ENCODE results near the gene ZCCHC9. TPM values are rescaled to one million over a fixed set of nuclear protein-coding genes. Genes with fewer than 3 reads are reported as not detected.
"Not testable (repeated sequence)": the region's sequence is repeated elsewhere in the genome, so short reads cannot be mapped to it uniquely, and the experiment has no call there.

Gene ZCCHC9
- polyA plus RNA-seq, 3 donors from 2014 or later = 6.9 to 8.7 (median 8.1) TPM

- Mint-ChIP-seq H3K27me3 (ENCODE audit: low read depth in 3 of 3) (peaks cover 0 to 1% (median 0%) of the 10 kb centered on the region in 3 donors), H3K27ac (peak overlapping the region in 1 of 6 donors; percentile 29), H3K4me1 (no peaks in the 10 kb centered on the region), H3K4me3 (no peak overlapping the region), H3K36me3 (peaks cover 19 to 35% (median 31%) of the 10 kb centered on the region in 3 donors), H3K9me3 (no peaks in the 10 kb centered on the region)
- DNase-seq = no peak
Measured at GRCh38 chr5:81314581-81314980, 13.2 kb downstream of the ZCCHC9 start.

- Mint-ChIP-seq H3K4me1 (no peaks in the 10 kb centered on the region), H3K27ac (peak overlapping the region in 1 of 6 donors; percentile 29), H3K4me3 (no peak overlapping the region), H3K9me3 (no peaks in the 10 kb centered on the region), H3K36me3 (peaks cover 19 to 31% (median 27%) of the 10 kb centered on the region in 3 donors), H3K27me3 (ENCODE audit: low read depth in 3 of 3) (peaks cover 0 to 1% (median 0%) of the 10 kb centered on the region in 3 donors)
- no peak for DNase-seq
Measured at GRCh38 chr5:81315336-81315735, 13.9 kb downstream of the ZCCHC9 start.

- H3K27me3 Mint-ChIP-seq (ENCODE audit: low read depth in 3 of 3) = peaks cover 0 to 1% (median 0%) of the 10 kb centered on the region in 3 donors
- H3K9me3 Mint-ChIP-seq = no peaks in the 10 kb centered on the region
- peaks cover 18 to 28% (median 24%) of the 10 kb centered on the region in 3 donors for H3K36me3 Mint-ChIP-seq
- no peak overlapping the region for H3K4me3 Mint-ChIP-seq
- DNase-seq = no peak
- H3K27ac Mint-ChIP-seq = no peak overlapping the region
- H3K4me1 Mint-ChIP-seq = no peaks in the 10 kb centered on the region
Measured at GRCh38 chr5:81315830-81316229, 14.4 kb downstream of the ZCCHC9 start.

- no peak for DNase-seq
- Mint-ChIP-seq H3K36me3 (peaks cover 13 to 22% (median 17%) of the 10 kb centered on the region in 3 donors), H3K27ac (no peak overlapping the region), H3K4me1 (no peaks in the 10 kb centered on the region), H3K9me3 (no peaks in the 10 kb centered on the region), H3K27me3 (ENCODE audit: low read depth in 3 of 3) (peaks cover 0 to 1% (median 0%) of the 10 kb centered on the region in 3 donors), H3K4me3 (no peak overlapping the region)
Measured at GRCh38 chr5:81316571-81316970, 15.2 kb downstream of the ZCCHC9 start.

GRCh38 chr5:81317536-81317935 is 16.1 kb downstream of the ZCCHC9 start:
- DNase-seq = no peak
- Mint-ChIP-seq H3K4me3 (no peak overlapping the region), H3K27me3 (ENCODE audit: low read depth in 3 of 3) (peaks cover 0 to 1% (median 0%) of the 10 kb centered on the region in 3 donors), H3K4me1 (no peaks in the 10 kb centered on the region), H3K36me3 (peaks cover 10 to 17% (median 16%) of the 10 kb centered on the region in 3 donors), H3K9me3 (no peaks in the 10 kb centered on the region), H3K27ac (no peak overlapping the region)

- no peak overlapping the region for H3K4me3 Mint-ChIP-seq
- no peaks in the 10 kb centered on the region for H3K4me1 Mint-ChIP-seq
- H3K36me3 Mint-ChIP-seq = no peaks in the 10 kb centered on the region
- DNase-seq = no peak
- no peaks in the 10 kb centered on the region for H3K9me3 Mint-ChIP-seq
- H3K27ac Mint-ChIP-seq = no peak overlapping the region
- H3K27me3 Mint-ChIP-seq (ENCODE audit: low read depth in 3 of 3) = peaks cover 3 to 4% (median 3%) of the 10 kb centered on the region in 3 donors
Measured at GRCh38 chr5:81326554-81326953, 25.2 kb downstream of the ZCCHC9 start.

GRCh38 chr5:81334304-81335061 is 33.1 kb downstream of the ZCCHC9 start:
- DNase-seq = no peak
- H3K4me1 Mint-ChIP-seq = no peaks in the 10 kb centered on the region
- peak overlapping the region in 1 of 5 donors; percentile 46 for H3K4me3 Mint-ChIP-seq
- no peaks in the 10 kb centered on the region for H3K36me3 Mint-ChIP-seq
- H3K27me3 Mint-ChIP-seq (ENCODE audit: low read depth in 3 of 3) = peaks cover 0 to 1% (median 0%) of the 10 kb centered on the region in 3 donors
- H3K27ac Mint-ChIP-seq = no peak overlapping the region
- peaks cover 0 to 2% (median 0%) of the 10 kb centered on the region in 6 donors for H3K9me3 Mint-ChIP-seq

- Mint-ChIP-seq H3K36me3 (no peaks in the 10 kb centered on the region), H3K4me1 (no peaks in the 10 kb centered on the region), H3K27ac (no peak overlapping the region), H3K4me3 (no peak overlapping the region), H3K27me3 (ENCODE audit: low read depth in 3 of 3) (peaks cover 0 to 1% (median 0%) of the 10 kb centered on the region in 3 donors), H3K9me3 (peaks cover 0 to 2% (median 0%) of the 10 kb centered on the region in 6 donors)
- DNase-seq = no peak
Measured at GRCh38 chr5:81335946-81336345, 34.6 kb downstream of the ZCCHC9 start.

- Mint-ChIP-seq H3K9me3 (peaks cover 0 to 2% (median 0%) of the 10 kb centered on the region in 6 donors), H3K4me3 (no peak overlapping the region), H3K4me1 (no peaks in the 10 kb centered on the region), H3K36me3 (no peaks in the 10 kb centered on the region), H3K27ac (no peak overlapping the region), H3K27me3 (ENCODE audit: low read depth in 3 of 3) (peaks cover 0 to 3% (median 1%) of the 10 kb centered on the region in 3 donors)
- DNase-seq = no peak
Measured at GRCh38 chr5:81336556-81336955, 35.2 kb downstream of the ZCCHC9 start.

- no peak overlapping the region for H3K27ac Mint-ChIP-seq
- no peaks in the 10 kb centered on the region for H3K36me3 Mint-ChIP-seq
- DNase-seq = no peak
- no peak overlapping the region for H3K4me3 Mint-ChIP-seq
- H3K4me1 Mint-ChIP-seq = no peaks in the 10 kb centered on the region
- peaks cover 0 to 2% (median 0%) of the 10 kb centered on the region in 6 donors for H3K9me3 Mint-ChIP-seq
- peaks cover 0 to 3% (median 2%) of the 10 kb centered on the region in 3 donors for H3K27me3 Mint-ChIP-seq (ENCODE audit: low read depth in 3 of 3)
Measured at GRCh38 chr5:81337803-81338202, 36.4 kb downstream of the ZCCHC9 start.

GRCh38 chr5:81338213-81338612 is 36.8 kb downstream of the ZCCHC9 start:
- H3K4me1 Mint-ChIP-seq; DNase-seq; H3K9me3 Mint-ChIP-seq; H3K36me3 Mint-ChIP-seq; H3K27me3 Mint-ChIP-seq (ENCODE audit: low read depth in 3 of 3); H3K4me3 Mint-ChIP-seq; H3K27ac Mint-ChIP-seq: not testable (repeated sequence)

GRCh38 chr5:81344736-81345135 is 43.3 kb downstream of the ZCCHC9 start:
- Mint-ChIP-seq H3K27me3 (ENCODE audit: low read depth in 3 of 3) (peaks cover 0 to 14% (median 4%) of the 10 kb centered on the region in 3 donors), H3K36me3 (no peaks in the 10 kb centered on the region), H3K4me1 (no peaks in the 10 kb centered on the region), H3K27ac (no peak overlapping the region), H3K4me3 (no peak overlapping the region), H3K9me3 (no peaks in the 10 kb centered on the region)
- no peak for DNase-seq

GRCh38 chr5:81345411-81346003 is 44.1 kb downstream of the ZCCHC9 start:
- no peaks in the 10 kb centered on the region for H3K4me1 Mint-ChIP-seq
- no peak for DNase-seq
- no peaks in the 10 kb centered on the region for H3K9me3 Mint-ChIP-seq
- H3K27ac Mint-ChIP-seq = no peak overlapping the region
- H3K36me3 Mint-ChIP-seq = no peaks in the 10 kb centered on the region
- H3K4me3 Mint-ChIP-seq = no peak overlapping the region
- peaks cover 0 to 14% (median 4%) of the 10 kb centered on the region in 3 donors for H3K27me3 Mint-ChIP-seq (ENCODE audit: low read depth in 3 of 3)

GRCh38 chr5:81349161-81349560 is 47.8 kb downstream of the ZCCHC9 start:
- peaks cover 0 to 8% (median 2%) of the 10 kb centered on the region in 3 donors for H3K27me3 Mint-ChIP-seq (ENCODE audit: low read depth in 3 of 3)
- no peak overlapping the region for H3K4me3 Mint-ChIP-seq
- H3K27ac Mint-ChIP-seq = no peak overlapping the region
- H3K9me3 Mint-ChIP-seq = no peaks in the 10 kb centered on the region
- no peak for DNase-seq
- no peaks in the 10 kb centered on the region for H3K36me3 Mint-ChIP-seq
- H3K4me1 Mint-ChIP-seq = no peaks in the 10 kb centered on the region

Measured in immature natural killer cell (primary cell).